Neuronal stem cell (in vitro differentiated cells): ENCODE data around the gene ANKIB1.

Experiments used
- DNase-seq: peaks from one replicate; pipeline ENCODE4 v3.0.0-alpha.2; 2013; ENCODE audit warnings: low spot score
- H2AFZ ChIP-seq: one replicate; pipeline ENCODE4 v1.6.1; 2013; ENCODE audit warnings: mild to moderate bottlenecking, low read length, inconsistent platforms
- H2AK5ac ChIP-seq: 2 replicates; pipeline ENCODE4 v1.6.1; 2013; ENCODE audit warnings: low read depth, mild to moderate bottlenecking, inconsistent platforms, low read length, moderate library complexity, mixed read lengths
- H2BK120ac ChIP-seq: 2 replicates; pipeline ENCODE4 v1.6.1; 2013; ENCODE audit warnings: low read depth, mild to moderate bottlenecking, inconsistent platforms, low read length, moderate library complexity, mixed read lengths
- H2BK12ac ChIP-seq: one replicate; pipeline ENCODE4 v1.6.1; 2013; ENCODE audit warnings: low read length, inconsistent platforms
- H2BK15ac ChIP-seq: 2 replicates; pipeline ENCODE4 v1.6.1; 2013; ENCODE audit warnings: mild to moderate bottlenecking, low read length, inconsistent platforms, mixed read lengths
- H2BK5ac ChIP-seq: one replicate; pipeline ENCODE4 v1.6.1; 2013; ENCODE audit warnings: inconsistent platforms, mild to moderate bottlenecking, low read length, moderate library complexity
- H3K14ac ChIP-seq: one replicate; pipeline ENCODE4 v1.6.1; 2013; ENCODE audit warnings: low read length, inconsistent platforms
- H3K18ac ChIP-seq: 2 replicates; pipeline ENCODE4 v1.6.1; 2013; ENCODE audit warnings: low read length, inconsistent platforms
- H3K23ac ChIP-seq: 2 replicates; pipeline ENCODE4 v1.6.1; 2013; ENCODE audit warnings: low read depth, mild to moderate bottlenecking, mixed read lengths, low read length, inconsistent platforms; ENCODE audit not compliant: poor library complexity
- H3K27ac ChIP-seq: replicated peaks from 3 replicates; pipeline ENCODE4 v1.5.1; 2013; ENCODE audit warnings: low read length, inconsistent platforms
- H3K27me3 ChIP-seq, 3 experiments: 2 replicates each; pipeline ENCODE4 v1.6.1; 2013; ENCODE audit warnings: low read length in 3 of 3, mild to moderate bottlenecking in 2 of 3, inconsistent platforms in 1 of 3, low read depth in 1 of 3, mixed read lengths in 1 of 3, moderate library complexity in 1 of 3; ENCODE audit not compliant: control insufficient read depth in 3 of 3, insufficient read depth in 3 of 3
- H3K36me3 ChIP-seq, 2 donors: replicated peaks in 1 of 2; 2 replicates each; pipeline ENCODE4 v1.6.1; 2013; ENCODE audit warnings: low read length in 2 of 2; ENCODE audit not compliant: control insufficient read depth in 2 of 2, insufficient read depth in 2 of 2
- H3K4ac ChIP-seq: 2 replicates; pipeline ENCODE4 v1.6.1; 2013; ENCODE audit warnings: inconsistent platforms, mild to moderate bottlenecking, low read length, moderate library complexity
- H3K4me1 ChIP-seq, 2 donors: 1 replicate in 1 of 2; 2 replicates in 1 of 2; pipeline ENCODE4 v1.6.1; 2013; ENCODE audit warnings: low read length in 2 of 2, low read depth in 1 of 2; ENCODE audit not compliant: control insufficient read depth in 2 of 2, insufficient read depth in 1 of 2
- H3K4me2 ChIP-seq: one replicate; pipeline ENCODE4 v1.6.1; 2013; ENCODE audit warnings: mild to moderate bottlenecking, low read length, inconsistent platforms; ENCODE audit not compliant: insufficient read depth, poor library complexity, severe bottlenecking
- H3K4me3 ChIP-seq, 2 donors: 2 replicates each; pipeline ENCODE4 v1.5.1; 2013; ENCODE audit warnings: low read length in 2 of 2, mild to moderate bottlenecking in 2 of 2, inconsistent platforms in 1 of 2, moderate library complexity in 1 of 2
- H3K79me1 ChIP-seq: one replicate; pipeline ENCODE4 v1.6.1; 2013; ENCODE audit warnings: low read depth, mild to moderate bottlenecking, inconsistent platforms, low read length, moderate library complexity
- H3K9ac ChIP-seq: one replicate; pipeline ENCODE4 v1.6.1; 2013; ENCODE audit warnings: mild to moderate bottlenecking, low read depth, low read length, inconsistent platforms; ENCODE audit not compliant: poor library complexity
- H3K9me3 ChIP-seq, 2 donors: replicated peaks in 1 of 2; 2 replicates each; pipeline versions ENCODE3 to v1.6.1; 2013; ENCODE audit warnings: low read length in 2 of 2, mild to moderate bottlenecking in 2 of 2, inconsistent platforms in 1 of 2, low read depth in 1 of 2, mixed read lengths in 1 of 2, moderate library complexity in 1 of 2; ENCODE audit not compliant: control insufficient read depth in 2 of 2, insufficient read depth in 1 of 2
- H4K8ac ChIP-seq: one replicate; pipeline ENCODE4 v1.6.1; 2013; ENCODE audit warnings: low read depth, mild to moderate bottlenecking, inconsistent platforms, low read length, moderate library complexity
- H4K91ac ChIP-seq: one replicate; pipeline ENCODE4 v1.6.1; 2013; ENCODE audit warnings: low read length, low read depth, mild to moderate bottlenecking, inconsistent platforms; ENCODE audit not compliant: poor library complexity
- WGBS, 2 donors: extraction: QIAGEN DNeasy Blood & Tissue Kit; methylation state at CpG; one replicate each; pipeline ENCODE4 v1.1.7; 2013; ENCODE audit warnings: missing lambda C conversion rate in 2 of 2, mixed read lengths in 1 of 2; ENCODE audit not compliant: insufficient read length in 2 of 2, insufficient replicate concordance in 1 of 2; ENCODE audit errors: extremely low coverage in 2 of 2; 5-methylcytosine and 5-hydroxymethylcytosine counted together

Gene ANKIB1

DNA sequence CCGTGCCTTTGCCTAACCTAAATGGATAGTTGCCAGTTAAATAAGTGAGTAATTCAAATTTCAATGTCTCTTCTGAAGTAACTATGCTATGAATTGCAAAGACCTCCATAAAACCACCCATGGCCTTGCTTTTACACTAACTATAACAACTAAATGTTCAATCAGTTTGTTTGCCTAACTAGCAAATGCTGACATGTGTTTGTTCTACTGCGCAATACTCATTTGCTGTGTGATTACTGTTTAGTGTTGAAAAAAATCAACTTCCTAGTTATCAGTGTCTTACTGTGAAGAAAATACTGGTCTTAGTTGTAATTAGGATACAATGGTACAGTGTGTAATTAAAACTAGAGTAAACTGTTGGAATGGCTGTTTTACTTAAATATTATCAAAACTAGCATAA is 154.2 kb downstream of the ANKIB1 start:
- Histone ChIP-seq H3K27me3 (no peaks in the 10 kb centered on the region), H3K9me3 (no peaks in the 10 kb centered on the region), H3K18ac (no peak overlapping the region), H3K9ac (no peak overlapping the region), H2BK5ac (no peak overlapping the region), H3K27ac (no peak overlapping the region), H3K4ac (no peak overlapping the region), H3K4me1 (peaks cover 0 to 8% of the 10 kb centered on the region in 2 donors), H4K8ac (no peak overlapping the region), H2BK12ac (no peak overlapping the region), H2AFZ (no peak overlapping the region), H3K4me3 (no peak overlapping the region), H2BK15ac (no peak overlapping the region), H2BK120ac (no peak overlapping the region), H4K91ac (no peak overlapping the region), H3K14ac (no peak overlapping the region), H3K36me3 (peaks cover 16 to 59% of the 10 kb centered on the region in 2 donors), H3K23ac (no peak overlapping the region), H3K79me1 (no peaks in the 10 kb centered on the region), H2AK5ac (no peak overlapping the region), H3K4me2 (no peak overlapping the region)
- no CpG with 5 or more reads among the region's 2 CpGs for WGBS, 2 donors
- no peak for DNase-seq

DNA sequence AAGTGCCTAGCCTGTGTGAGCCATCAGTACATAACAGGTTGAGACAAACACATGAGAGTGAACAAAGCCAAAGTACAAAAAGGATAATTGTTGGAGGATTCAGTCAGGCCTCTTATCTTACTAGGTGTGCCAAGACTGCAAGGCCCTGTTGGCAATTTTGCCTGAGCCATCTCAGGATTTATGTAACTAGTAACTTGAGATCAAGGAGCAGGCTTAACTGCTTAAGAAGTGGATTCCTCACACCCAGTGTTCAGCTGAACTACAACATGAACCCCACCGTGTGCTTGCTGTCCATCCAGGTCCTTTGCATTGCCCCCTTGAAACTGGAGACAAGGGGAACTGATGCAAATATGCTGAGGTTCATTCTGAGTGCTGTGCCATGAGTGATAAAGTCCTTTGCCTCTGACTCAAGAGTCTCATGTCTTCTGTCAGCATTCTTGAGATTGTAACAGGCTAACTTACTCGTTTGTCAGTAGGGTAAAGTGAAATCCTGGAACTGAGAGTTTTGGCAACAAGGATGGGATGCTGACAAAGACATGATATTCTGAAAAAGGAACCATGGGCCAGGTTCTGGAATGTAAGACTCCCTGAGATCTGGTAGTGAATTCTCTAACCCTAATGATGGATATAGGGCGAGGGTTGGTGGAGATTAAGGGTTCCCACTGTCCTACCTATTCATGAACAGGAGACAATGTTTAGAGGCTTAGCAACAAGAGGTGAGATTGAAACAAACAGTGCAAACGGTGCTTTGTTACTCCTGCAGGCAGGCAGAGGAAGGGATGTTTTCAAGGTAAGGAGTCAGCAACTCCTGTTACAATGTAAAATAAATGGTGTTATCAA is 157.4 kb downstream of the ANKIB1 start:
- H3K14ac ChIP-seq, result no peak overlapping the region
- H2BK12ac ChIP-seq, result no peak overlapping the region
- no peak overlapping the region for H2AFZ ChIP-seq
- no peak for DNase-seq
- H3K4me3 ChIP-seq, result no peak overlapping the region
- no peak overlapping the region for H3K4ac ChIP-seq
- H4K91ac ChIP-seq, result no peak overlapping the region
- no peak overlapping the region for H2BK15ac ChIP-seq
- no peak overlapping the region for H3K9ac ChIP-seq
- H3K79me1 ChIP-seq, result no peaks in the 10 kb centered on the region
- H3K27me3 ChIP-seq, result no peaks in the 10 kb centered on the region
- H2BK5ac ChIP-seq, result no peak overlapping the region
- H3K18ac ChIP-seq, result no peak overlapping the region
- no peak overlapping the region for H2BK120ac ChIP-seq
- no peak overlapping the region for H3K4me2 ChIP-seq
- no peaks in the 10 kb centered on the region for H3K9me3 ChIP-seq
- WGBS, 2 donors, result no CpG with 5 or more reads among the region's 4 CpGs
- H3K23ac ChIP-seq, result no peak overlapping the region
- H3K4me1 ChIP-seq, result peaks cover 0 to 8% of the 10 kb centered on the region in 2 donors
- no peak overlapping the region for H3K27ac ChIP-seq
- peaks cover 8 to 34% of the 10 kb centered on the region in 2 donors for H3K36me3 ChIP-seq
- no peak overlapping the region for H4K8ac ChIP-seq
- no peak overlapping the region for H2AK5ac ChIP-seq

GRCh38 chr7:92403760-92404074 is 157.9 kb downstream of the ANKIB1 start:
- no peak overlapping the region for H4K91ac ChIP-seq
- H3K79me1 ChIP-seq, result no peaks in the 10 kb centered on the region
- H3K14ac ChIP-seq, result no peak overlapping the region
- no peak overlapping the region for H3K4me2 ChIP-seq
- H2AK5ac ChIP-seq, result no peak overlapping the region
- no peak overlapping the region for H3K18ac ChIP-seq
- DNase-seq, result no peak
- H3K9me3 ChIP-seq, result no peaks in the 10 kb centered on the region
- no peak overlapping the region for H3K27ac ChIP-seq
- H4K8ac ChIP-seq, result no peak overlapping the region
- H3K23ac ChIP-seq, result no peak overlapping the region
- no peak overlapping the region for H2BK15ac ChIP-seq
- H3K9ac ChIP-seq, result no peak overlapping the region
- no peak overlapping the region for H2BK12ac ChIP-seq
- H3K4me3 ChIP-seq, result no peak overlapping the region
- no peak overlapping the region for H2BK5ac ChIP-seq
- no peak overlapping the region for H2AFZ ChIP-seq
- peaks cover 4 to 28% of the 10 kb centered on the region in 2 donors for H3K36me3 ChIP-seq
- H3K27me3 ChIP-seq, result no peaks in the 10 kb centered on the region
- no peak overlapping the region for H2BK120ac ChIP-seq
- no CpG with 5 or more reads among the region's 6 CpGs for WGBS, 2 donors
- peaks cover 0 to 8% of the 10 kb centered on the region in 2 donors for H3K4me1 ChIP-seq
- H3K4ac ChIP-seq, result no peak overlapping the region

GRCh38 chr7:92404170-92404614 is 158.4 kb downstream of the ANKIB1 start:
- no peaks in the 10 kb centered on the region for H3K79me1 ChIP-seq
- no peak overlapping the region for H3K4me3 ChIP-seq
- no peak overlapping the region for H3K9ac ChIP-seq
- H4K8ac ChIP-seq, result no peak overlapping the region
- H3K27ac ChIP-seq, result no peak overlapping the region
- DNase-seq, result no peak
- peaks cover 3 to 24% of the 10 kb centered on the region in 2 donors for H3K36me3 ChIP-seq
- H4K91ac ChIP-seq, result no peak overlapping the region
- H3K9me3 ChIP-seq, result no peaks in the 10 kb centered on the region
- no peak overlapping the region for H2BK120ac ChIP-seq
- no peak overlapping the region for H2AK5ac ChIP-seq
- no peak overlapping the region for H2BK15ac ChIP-seq
- H3K27me3 ChIP-seq, result no peaks in the 10 kb centered on the region
- H2BK5ac ChIP-seq, result no peak overlapping the region
- no peak overlapping the region for H3K4ac ChIP-seq
- H3K4me1 ChIP-seq, result peaks cover 0 to 8% of the 10 kb centered on the region in 2 donors
- H3K23ac ChIP-seq, result no peak overlapping the region
- H2AFZ ChIP-seq, result no peak overlapping the region
- WGBS, 2 donors, result no CpG with 5 or more reads among the region's 6 CpGs
- H3K18ac ChIP-seq, result no peak overlapping the region
- H3K14ac ChIP-seq, result no peak overlapping the region
- no peak overlapping the region for H3K4me2 ChIP-seq
- no peak overlapping the region for H2BK12ac ChIP-seq
